Astrocyte (in vitro differentiated cells and primary cell): Measurements from ENCODE around the gene METTL21C.

ENCODE experiments used
- CTCF ChIP-seq: IDR thresholded peaks from 2 replicates; pipeline ENCODE4 v1.5.1; 2011; ENCODE audit warnings: low read depth, mild to moderate bottlenecking, inconsistent platforms, low read length, moderate library complexity; ENCODE audit not compliant: insufficient read depth
- EZH2 ChIP-seq: IDR thresholded peaks from 2 replicates; pipeline ENCODE4 v1.6.1; 2012; ENCODE audit warnings: mild to moderate bottlenecking, low read length, inconsistent platforms; ENCODE audit not compliant: insufficient read depth

GRCh38 chr13:102682727-102683126, 12.1 kb downstream of the METTL21C start:
- TF ChIP-seq CTCF = no peak
- no peak for TF ChIP-seq EZH2
